HepG2 (cell line): Measurements from ENCODE around the gene NCBP3. TPM values are rescaled to one million over a fixed set of nuclear protein-coding genes. Genes with fewer than 3 reads are reported as not detected.

Experiments used
- ATF5 ChIP-seq: sonication (generic); formaldehyde crosslinking; IDR thresholded peaks from 2 replicates; pipeline ENCODE4 v1.4.0; 2020; ENCODE audit warnings: mild to moderate bottlenecking, low read depth, missing genetic modification reagents
- CREB3 ChIP-seq: sonication (generic); formaldehyde crosslinking; IDR thresholded peaks from 2 replicates; pipeline ENCODE4 v1.5.0; 2020; ENCODE audit warnings: missing genetic modification reagents
- EZH2 ChIP-seq: conservative IDR thresholded peaks from 2 replicates; pipeline ENCODE4 v1.6.1; 2012; ENCODE audit warnings: mild to moderate bottlenecking, low read depth, low read length, moderate library complexity
- FOXK2 ChIP-seq: fragments of 450-650 bp; IDR thresholded peaks from 2 replicates; pipeline ENCODE4 v1.6.1; 2016
- KDM5A ChIP-seq: fragments of 200-600 bp; sonication (generic); IDR thresholded peaks from 2 replicates; pipeline ENCODE4 v1.7.0; 2018; ENCODE audit warnings: antibody characterized with exemption, mild to moderate bottlenecking, low read length, borderline replicate concordance
- NR1H2 ChIP-seq: sonication (generic); formaldehyde crosslinking; IDR thresholded peaks from 2 replicates; pipeline ENCODE4 v1.8.1; 2022; ENCODE audit warnings: low read depth, missing genetic modification reagents, borderline replicate concordance
- PHF20 ChIP-seq: sonication (generic); formaldehyde crosslinking; IDR thresholded peaks from 2 replicates; pipeline ENCODE4 v1.5.0; 2020; ENCODE audit warnings: mild to moderate bottlenecking, missing genetic modification reagents
- RBFOX2 ChIP-seq: fragments of 200-400 bp; formaldehyde crosslinking; IDR thresholded peaks from 2 replicates; pipeline ENCODE4 v1.6.1; 2017; ENCODE audit warnings: low read depth, mild to moderate bottlenecking, low read length
- SNAPC5 ChIP-seq: sonication (generic); formaldehyde crosslinking; IDR thresholded peaks from 2 replicates; pipeline ENCODE4 v1.8.1; 2023; ENCODE audit warnings: mild to moderate bottlenecking, missing genetic modification reagents, borderline replicate concordance
- TSC22D2 ChIP-seq: sonication (generic); formaldehyde crosslinking; IDR thresholded peaks from 2 replicates; pipeline ENCODE4 v1.5.1; 2020; ENCODE audit warnings: missing genetic modification reagents, mild to moderate bottlenecking, borderline replicate concordance
- YY1 ChIP-seq: IDR thresholded peaks from 2 replicates; pipeline ENCODE4 v1.6.1; 2011; ENCODE audit warnings: low read length, low read depth, moderate library complexity, mild to moderate bottlenecking; ENCODE audit not compliant: insufficient read depth, insufficient replicate concordance
- ZEB1 ChIP-seq: IDR thresholded peaks from 2 replicates; pipeline ENCODE4 v1.6.1; 2012; ENCODE audit warnings: mild to moderate bottlenecking, low read depth, inconsistent platforms; ENCODE audit not compliant: insufficient replicate concordance
- ZFP62 ChIP-seq: sonication (generic); formaldehyde crosslinking; IDR thresholded peaks from 2 replicates; pipeline ENCODE4 v1.4.0; 2020; ENCODE audit warnings: missing genetic modification reagents
- ZHX2 ChIP-seq, 2 experiments: sonication (generic) in 1 of 2; formaldehyde crosslinking in 1 of 2; IDR thresholded peaks; 2 replicates each; pipeline versions ENCODE4 v1.6.1 to v1.9.0; 2014 to 2022; ENCODE audit warnings: antibody characterized with exemption in 1 of 2, borderline replicate concordance in 1 of 2, inconsistent platforms in 1 of 2, low read depth in 1 of 2, missing genetic modification reagents in 1 of 2
- ZNF574 ChIP-seq: sonication (generic); formaldehyde crosslinking; IDR thresholded peaks from 2 replicates; pipeline ENCODE4 v1.4.0; 2020; ENCODE audit warnings: missing genetic modification reagents
- ZNF709 ChIP-seq: sonication (generic); formaldehyde crosslinking; IDR thresholded peaks from 2 replicates; pipeline ENCODE4 v1.5.0; 2020; ENCODE audit warnings: mild to moderate bottlenecking, missing genetic modification reagents
- ZNF878 ChIP-seq: sonication (generic); formaldehyde crosslinking; IDR thresholded peaks from 2 replicates; pipeline ENCODE4 v1.8.1; 2023; ENCODE audit warnings: mild to moderate bottlenecking, missing genetic modification reagents, moderate library complexity
- polyA plus RNA-seq, 8 experiments: library from polyadenylated mRNA; depleted of rRNA in 3 of 8; stranded (reverse) in 7 of 8; unstranded in 1 of 8; fragments of >200 nt; fragmentation: Illumina TruSeq in 4 of 8; extraction: Trizol in 4 of 8; gene quantifications; 2 replicates each; pipeline versions ENCODE4 v1.2.1 to v1.2.3, GENCODE V29; 2011 to 2016; ENCODE audit warnings: low read depth in 4 of 8, missing spikeins in 1 of 8, mixed read lengths in 1 of 8; ENCODE audit not compliant: insufficient read depth in 1 of 8
- total RNA-seq, 5 experiments: library from RNA; depleted of rRNA; stranded (reverse); fragments of >200 nt; fragmentation: Illumina TruSeq; extraction: Trizol; gene quantifications; 2 replicates each; pipeline ENCODE4 v1.2.3, GENCODE V29; 2016; ENCODE audit warnings: low read depth in 1 of 5

Gene NCBP3
- total and polyA plus RNA-seq, 2 of the 13 experiments (the other 11 are each of a cell fraction or from before 2014, with no cell fraction given), result 19.5 to 24.8 TPM

GRCh38 chr17:3845621-3846436 is at the start of gene NCBP3 (continued):
- TF ChIP-seq ZNF574 (CRISPR knock-in tag), result peak; percentile 99
- peak; percentile 78; the same call in 1 of the 2 replicates for TF ChIP-seq TSC22D2 (CRISPR knock-in tag)
- peak; percentile 89 for TF ChIP-seq KDM5A
- TF ChIP-seq ZFP62 (CRISPR knock-in tag), result no peak
- no peak for TF ChIP-seq NR1H2 (CRISPR knock-in tag)
- TF ChIP-seq PHF20 (CRISPR knock-in tag), result peak; percentile 85
- TF ChIP-seq ZNF878 (CRISPR knock-in tag), result 0 out of 2 replicates have a peak, but pooled peaks have one; percentile 75
- no peak for TF ChIP-seq ZEB1
- TF ChIP-seq YY1, result peak; percentile 94
- TF ChIP-seq ATF5, result no peak
- TF ChIP-seq ZHX2 (IDR thresholded peaks at IDR 0.05; ENCODE audit: low read depth), result 0 out of 2 replicates have a peak, but pooled peaks have one; percentile 31
- no peak for TF ChIP-seq ZHX2 (CRISPR knock-in tag; IDR thresholded peaks at IDR 0.05; ENCODE audit: borderline replicate concordance)
- no peak; the same call in 1 of the 2 replicates for TF ChIP-seq SNAPC5 (CRISPR knock-in tag)
- no peak for TF ChIP-seq FOXK2
- no peak for TF ChIP-seq CREB3 (CRISPR knock-in tag)
- TF ChIP-seq ZNF709 (CRISPR knock-in tag), result peak; percentile 40; the same call in 1 of the 2 replicates
- peak; percentile 97 for TF ChIP-seq RBFOX2
- no peak for TF ChIP-seq EZH2
